GM23338 (cell line): ENCODE results near the gene LIF.

Experiments
- CREB1 ChIP-seq: fragments of 250-450 bp; sonication (Bioruptor Pico); IDR thresholded peaks from 2 replicates; pipeline ENCODE4 v1.5.0; 2020; ENCODE audit warnings: low read depth, mild to moderate bottlenecking, moderate library complexity
- CTCF ChIP-seq, 2 experiments: fragments of 200-600 bp in 1 of 2; sonication (generic) in 1 of 2; conservative IDR thresholded peaks; 2 replicates each; pipeline versions ENCODE4 v1.5.1 to v1.6.1; 2016 to 2017; ENCODE audit warnings: antibody characterized with exemption in 2 of 2, low read depth in 2 of 2, mild to moderate bottlenecking in 2 of 2, moderate library complexity in 1 of 2
- ETS1 ChIP-seq: IDR thresholded peaks from 2 replicates; pipeline ENCODE4 v1.6.1; 2016; ENCODE audit warnings: antibody characterized with exemption
- EZH2 ChIP-seq: fragments of 200-600 bp; sonication (generic); IDR thresholded peaks from one replicate; pipeline ENCODE4 v1.8.0; 2017; ENCODE audit warnings: antibody characterized with exemption, mild to moderate bottlenecking, low read depth; ENCODE audit not compliant: unreplicated experiment
- EZH2phosphoT487 ChIP-seq: fragments of 200-600 bp; sonication (generic); IDR thresholded peaks from one replicate; pipeline ENCODE4 v1.8.1; 2018; ENCODE audit warnings: antibody characterized with exemption; ENCODE audit not compliant: unreplicated experiment
- JUNB ChIP-seq: IDR thresholded peaks from one replicate; pipeline ENCODE4 v1.6.1; 2016; ENCODE audit warnings: antibody characterized with exemption; ENCODE audit not compliant: unreplicated experiment
- NANOG ChIP-seq: IDR thresholded peaks from 2 replicates; pipeline ENCODE4 v1.6.1; 2016; ENCODE audit warnings: antibody characterized with exemption, borderline replicate concordance
- POLR2AphosphoS5 ChIP-seq: IDR thresholded peaks from 2 replicates; pipeline ENCODE4 v1.6.1; 2016; ENCODE audit warnings: antibody characterized with exemption, low read depth
- REST ChIP-seq: IDR thresholded peaks from one replicate; pipeline ENCODE4 v1.6.1; 2018; ENCODE audit warnings: antibody characterized with exemption; ENCODE audit not compliant: unreplicated experiment
- STAT1 ChIP-seq: IDR thresholded peaks from one replicate; pipeline ENCODE4 v1.6.1; 2016; ENCODE audit warnings: antibody characterized with exemption; ENCODE audit not compliant: unreplicated experiment
- ZNF114 ChIP-seq: fragments of 250-450 bp; sonication (Bioruptor Pico); IDR thresholded peaks from 2 replicates; pipeline ENCODE4 v1.5.0; 2020; ENCODE audit warnings: mild to moderate bottlenecking, moderate library complexity
- ZNF331 ChIP-seq: fragments of 250-450 bp; sonication (Bioruptor Pico); IDR thresholded peaks from 2 replicates; pipeline ENCODE4 v1.5.0; 2020; ENCODE audit warnings: low read depth, mild to moderate bottlenecking, moderate library complexity
- ZNF462 ChIP-seq: fragments of 250-450 bp; sonication (Bioruptor Pico); IDR thresholded peaks from 2 replicates; pipeline ENCODE4 v1.5.0; 2020; ENCODE audit warnings: mild to moderate bottlenecking, moderate library complexity

- TF ChIP-seq CTCF (conservative IDR thresholded peaks at IDR 0.05; ENCODE audit: low read depth in 2 of 2) (no peak), NANOG (no peak), REST (no peak), EZH2 (no peak), EZH2phosphoT487 (no peak), POLR2AphosphoS5 (no peak), CREB1 (CRISPR knock-in tag) (no peak), JUNB (no peak), ZNF331 (CRISPR knock-in tag) (no peak), STAT1 (no peak), ZNF462 (CRISPR knock-in tag) (no peak), ETS1 (no peak), ZNF114 (CRISPR knock-in tag) (no peak)
Measured at GRCh38 chr22:30191040-30191701, 55.4 kb downstream of the LIF start.
